ENCODE results near the gene AK1. TPM values are rescaled to one million over a fixed set of nuclear protein-coding genes. Genes with fewer than 3 reads are reported as not detected.

The AK1 gene
- total and polyA plus RNA-seq, 9 of the 15 experiments (the other 6 are each of a cell fraction or from before 2014, with no cell fraction given), result 10.1 to 71.8 (median 39.0) TPM

- no peak for TF ChIP-seq E4F1 (CRISPR knock-in tag; IDR thresholded peaks at IDR 0.05; ENCODE audit: borderline replicate concordance)
- TF ChIP-seq ELK3 (CRISPR knock-in tag; IDR thresholded peaks at IDR 0.05), result no peak
- TF ChIP-seq SFPQ (IDR thresholded peaks at IDR 0.05; ENCODE audit: low read depth, low read length), result no peak
- peak; percentile 88 for TF ChIP-seq ZNF766 (CRISPR knock-in tag; conservative IDR thresholded peaks at IDR 0.05)
- TF ChIP-seq JUN (IDR thresholded peaks at IDR 0.05; ENCODE audit: borderline replicate concordance, low read depth, low read length), result no peak; the same call in 1 of the 2 replicates
- no peak; the same call in 1 of the 2 replicates for TF ChIP-seq JUN (CRISPR knock-in tag; IDR thresholded peaks at IDR 0.05; ENCODE audit: borderline replicate concordance)
- TF ChIP-seq ZNF76 (CRISPR knock-in tag; IDR thresholded peaks at IDR 0.05; ENCODE audit: borderline replicate concordance), result no peak
- peak; percentile 44; the same call in 1 of the 2 replicates for TF ChIP-seq ZBTB33 (CRISPR knock-in tag; IDR thresholded peaks at IDR 0.05)
- no peak for TF ChIP-seq ZNF347 (CRISPR knock-in tag; IDR thresholded peaks at IDR 0.05; ENCODE audit: low read depth)
- no peak for TF ChIP-seq ZBTB43 (CRISPR knock-in tag; IDR thresholded peaks at IDR 0.05)
- no peak for TF ChIP-seq SIN3B (IDR thresholded peaks at IDR 0.05; ENCODE audit: low read depth)
- no peak for TF ChIP-seq RBM15 (IDR thresholded peaks at IDR 0.05; ENCODE audit: insufficient read depth, low read length)
- TF ChIP-seq NFE2 (IDR thresholded peaks at IDR 0.05; ENCODE audit: low read depth), result no peak
- TF ChIP-seq MEF2A (IDR thresholded peaks at IDR 0.05; ENCODE audit: control insufficient read depth, low read depth, low read length), result no peak
- no peak for TF ChIP-seq FOS (IDR thresholded peaks at IDR 0.05; ENCODE audit: extremely low read depth, insufficient read length)
- no peak for TF ChIP-seq ZKSCAN3 (CRISPR knock-in tag; IDR thresholded peaks at IDR 0.05)
- no peak for TF ChIP-seq POLR2H (tag; IDR thresholded peaks at IDR 0.05; ENCODE audit: low read depth)
- TF ChIP-seq ARID1B (IDR thresholded peaks at IDR 0.05), result peak; percentile 93
These were observed 15.1 kb downstream of the AK1 start (continued) for GRCh38 chr9:127862075-127863011.
